ENCODE data around the gene ENTPD1. TPM values are rescaled to one million over a fixed set of nuclear protein-coding genes. Genes with fewer than 3 reads are reported as not detected.
"Not testable (repeated sequence)": the region's sequence is repeated elsewhere in the genome, so short reads cannot be mapped to it uniquely, and the experiment has no call there.

Gene ENTPD1
- total RNA-seq, 1 donor from 2014 or later: 20.4 TPM

GRCh38 chr10:95756809-95757684 lies 1.1 kb downstream of the ENTPD1 start:
- intact Hi-C loops (cut with micrococcal nuclease): loop anchor here (5.0 kb wide), 2 partner anchors 35 to 65 kb away; partner anchors contain the start of gene TCTN3

- intact Hi-C loops (cut with micrococcal nuclease): loop anchor here (1.0 to 5.0 kb wide), 4 partner anchors 34 to 83 kb away; partner anchors contain the start of gene TCTN3
Measured at GRCh38 chr10:95758351-95759025, 2.5 kb downstream of the ENTPD1 start.

GRCh38 chr10:95759233-95759826 lies 3.4 kb downstream of the ENTPD1 start:
- intact Hi-C loops (cut with micrococcal nuclease): loop anchor here (2.0 to 5.0 kb wide), 3 partner anchors 33 to 73 kb away; partner anchors contain the start of gene TCTN3

- intact Hi-C loops (cut with micrococcal nuclease): no loop called here
Measured at GRCh38 chr10:95761939-95762492, 6.1 kb downstream of the ENTPD1 start.

GRCh38 chr10:95767884-95768556 lies 12.1 kb downstream of the ENTPD1 start:
- intact Hi-C loops (cut with micrococcal nuclease): no loop called here

- intact Hi-C loops (cut with micrococcal nuclease): no loop called here
Measured at GRCh38 chr10:95770084-95770720, 14.2 kb downstream of the ENTPD1 start.

GRCh38 chr10:95773454-95773853 lies 17.5 kb downstream of the ENTPD1 start:
- intact Hi-C loops (cut with micrococcal nuclease): not testable (repeated sequence)

- intact Hi-C loops (cut with micrococcal nuclease): not testable (repeated sequence)
Measured at GRCh38 chr10:95777638-95778037, 21.7 kb downstream of the ENTPD1 start.

- intact Hi-C loops (cut with micrococcal nuclease): no loop called here
Measured at GRCh38 chr10:95782318-95782717, 26.4 kb downstream of the ENTPD1 start.

- intact Hi-C loops (cut with micrococcal nuclease): no loop called here
Measured at GRCh38 chr10:95783741-95784140, 27.8 kb downstream of the ENTPD1 start.

- intact Hi-C loops (cut with micrococcal nuclease): no loop called here
Measured at GRCh38 chr10:95784279-95784913, 28.4 kb downstream of the ENTPD1 start.

GRCh38 chr10:95785317-95785716 lies 29.4 kb downstream of the ENTPD1 start:
- intact Hi-C loops (cut with micrococcal nuclease): no loop called here

GRCh38 chr10:95785942-95786669 lies 30.1 kb downstream of the ENTPD1 start:
- intact Hi-C loops (cut with micrococcal nuclease): no loop called here

- intact Hi-C loops (cut with micrococcal nuclease): no loop called here
Measured at GRCh38 chr10:95787447-95787846, 31.5 kb downstream of the ENTPD1 start.

GRCh38 chr10:95788830-95789229 lies 32.9 kb downstream of the ENTPD1 start:
- intact Hi-C loops (cut with micrococcal nuclease): no loop called here

- intact Hi-C loops (cut with micrococcal nuclease): loop anchor here (5.0 kb wide), 1 partner anchor 33 kb away; the partner anchor contains the start of gene ENTPD1
Measured at GRCh38 chr10:95789902-95790301, 33.9 kb downstream of the ENTPD1 start.

GRCh38 chr10:95790982-95791381 lies 35.0 kb downstream of the ENTPD1 start:
- intact Hi-C loops (cut with micrococcal nuclease): loop anchor here (5.0 kb wide), 1 partner anchor 34 kb away; the partner anchor contains the start of gene ENTPD1

GRCh38 chr10:95791425-95791979 lies 35.5 kb downstream of the ENTPD1 start:
- intact Hi-C loops (cut with micrococcal nuclease): loop anchor here (5.0 kb wide), 1 partner anchor 34 kb away; the partner anchor contains the start of gene ENTPD1

All from T-helper 2 cell treated with Interferon-gamma antibody and Interleukin-4, amounts not matched to agents 100 ng/mL and 5 ng/mL, for 36 hours (primary cell).